Neuronal stem cell (in vitro differentiated cells): Measurements from ENCODE around the gene MARS1.

ENCODE experiments used
- DNase-seq: peaks from one replicate; pipeline ENCODE4 v3.0.0-alpha.2; 2013; ENCODE audit warnings: low spot score
- H2AFZ ChIP-seq: one replicate; pipeline ENCODE4 v1.6.1; 2013; ENCODE audit warnings: mild to moderate bottlenecking, low read length, inconsistent platforms
- H2AK5ac ChIP-seq: 2 replicates; pipeline ENCODE4 v1.6.1; 2013; ENCODE audit warnings: low read depth, mild to moderate bottlenecking, inconsistent platforms, low read length, moderate library complexity, mixed read lengths
- H2BK120ac ChIP-seq: 2 replicates; pipeline ENCODE4 v1.6.1; 2013; ENCODE audit warnings: low read depth, mild to moderate bottlenecking, inconsistent platforms, low read length, moderate library complexity, mixed read lengths
- H2BK12ac ChIP-seq: one replicate; pipeline ENCODE4 v1.6.1; 2013; ENCODE audit warnings: low read length, inconsistent platforms
- H2BK15ac ChIP-seq: 2 replicates; pipeline ENCODE4 v1.6.1; 2013; ENCODE audit warnings: mild to moderate bottlenecking, low read length, inconsistent platforms, mixed read lengths
- H2BK5ac ChIP-seq: one replicate; pipeline ENCODE4 v1.6.1; 2013; ENCODE audit warnings: inconsistent platforms, mild to moderate bottlenecking, low read length, moderate library complexity
- H3K14ac ChIP-seq: one replicate; pipeline ENCODE4 v1.6.1; 2013; ENCODE audit warnings: low read length, inconsistent platforms
- H3K18ac ChIP-seq: 2 replicates; pipeline ENCODE4 v1.6.1; 2013; ENCODE audit warnings: low read length, inconsistent platforms
- H3K23ac ChIP-seq: 2 replicates; pipeline ENCODE4 v1.6.1; 2013; ENCODE audit warnings: low read depth, mild to moderate bottlenecking, mixed read lengths, low read length, inconsistent platforms; ENCODE audit not compliant: poor library complexity
- H3K27ac ChIP-seq: replicated peaks from 3 replicates; pipeline ENCODE4 v1.5.1; 2013; ENCODE audit warnings: low read length, inconsistent platforms
- H3K27me3 ChIP-seq, 3 experiments: 2 replicates each; pipeline ENCODE4 v1.6.1; 2013; ENCODE audit warnings: low read length in 3 of 3, mild to moderate bottlenecking in 2 of 3, inconsistent platforms in 1 of 3, low read depth in 1 of 3, mixed read lengths in 1 of 3, moderate library complexity in 1 of 3; ENCODE audit not compliant: control insufficient read depth in 3 of 3, insufficient read depth in 3 of 3
- H3K36me3 ChIP-seq, 2 donors: replicated peaks in 1 of 2; 2 replicates each; pipeline ENCODE4 v1.6.1; 2013; ENCODE audit warnings: low read length in 2 of 2; ENCODE audit not compliant: control insufficient read depth in 2 of 2, insufficient read depth in 2 of 2
- H3K4ac ChIP-seq: 2 replicates; pipeline ENCODE4 v1.6.1; 2013; ENCODE audit warnings: inconsistent platforms, mild to moderate bottlenecking, low read length, moderate library complexity
- H3K4me1 ChIP-seq, 2 donors: 1 replicate in 1 of 2; 2 replicates in 1 of 2; pipeline ENCODE4 v1.6.1; 2013; ENCODE audit warnings: low read length in 2 of 2, low read depth in 1 of 2; ENCODE audit not compliant: control insufficient read depth in 2 of 2, insufficient read depth in 1 of 2
- H3K4me2 ChIP-seq: one replicate; pipeline ENCODE4 v1.6.1; 2013; ENCODE audit warnings: mild to moderate bottlenecking, low read length, inconsistent platforms; ENCODE audit not compliant: insufficient read depth, poor library complexity, severe bottlenecking
- H3K4me3 ChIP-seq, 2 donors: 2 replicates each; pipeline ENCODE4 v1.5.1; 2013; ENCODE audit warnings: low read length in 2 of 2, mild to moderate bottlenecking in 2 of 2, inconsistent platforms in 1 of 2, moderate library complexity in 1 of 2
- H3K79me1 ChIP-seq: one replicate; pipeline ENCODE4 v1.6.1; 2013; ENCODE audit warnings: low read depth, mild to moderate bottlenecking, inconsistent platforms, low read length, moderate library complexity
- H3K9ac ChIP-seq: one replicate; pipeline ENCODE4 v1.6.1; 2013; ENCODE audit warnings: mild to moderate bottlenecking, low read depth, low read length, inconsistent platforms; ENCODE audit not compliant: poor library complexity
- H3K9me3 ChIP-seq, 2 donors: replicated peaks in 1 of 2; 2 replicates each; pipeline versions ENCODE3 to v1.6.1; 2013; ENCODE audit warnings: low read length in 2 of 2, mild to moderate bottlenecking in 2 of 2, inconsistent platforms in 1 of 2, low read depth in 1 of 2, mixed read lengths in 1 of 2, moderate library complexity in 1 of 2; ENCODE audit not compliant: control insufficient read depth in 2 of 2, insufficient read depth in 1 of 2
- H4K8ac ChIP-seq: one replicate; pipeline ENCODE4 v1.6.1; 2013; ENCODE audit warnings: low read depth, mild to moderate bottlenecking, inconsistent platforms, low read length, moderate library complexity
- H4K91ac ChIP-seq: one replicate; pipeline ENCODE4 v1.6.1; 2013; ENCODE audit warnings: low read length, low read depth, mild to moderate bottlenecking, inconsistent platforms; ENCODE audit not compliant: poor library complexity
- WGBS, 2 donors: extraction: QIAGEN DNeasy Blood & Tissue Kit; methylation state at CpG; one replicate each; pipeline ENCODE4 v1.1.7; 2013; ENCODE audit warnings: missing lambda C conversion rate in 2 of 2, mixed read lengths in 1 of 2; ENCODE audit not compliant: insufficient read length in 2 of 2, insufficient replicate concordance in 1 of 2; ENCODE audit errors: extremely low coverage in 2 of 2; 5-methylcytosine and 5-hydroxymethylcytosine counted together

The MARS1 gene

DNA sequence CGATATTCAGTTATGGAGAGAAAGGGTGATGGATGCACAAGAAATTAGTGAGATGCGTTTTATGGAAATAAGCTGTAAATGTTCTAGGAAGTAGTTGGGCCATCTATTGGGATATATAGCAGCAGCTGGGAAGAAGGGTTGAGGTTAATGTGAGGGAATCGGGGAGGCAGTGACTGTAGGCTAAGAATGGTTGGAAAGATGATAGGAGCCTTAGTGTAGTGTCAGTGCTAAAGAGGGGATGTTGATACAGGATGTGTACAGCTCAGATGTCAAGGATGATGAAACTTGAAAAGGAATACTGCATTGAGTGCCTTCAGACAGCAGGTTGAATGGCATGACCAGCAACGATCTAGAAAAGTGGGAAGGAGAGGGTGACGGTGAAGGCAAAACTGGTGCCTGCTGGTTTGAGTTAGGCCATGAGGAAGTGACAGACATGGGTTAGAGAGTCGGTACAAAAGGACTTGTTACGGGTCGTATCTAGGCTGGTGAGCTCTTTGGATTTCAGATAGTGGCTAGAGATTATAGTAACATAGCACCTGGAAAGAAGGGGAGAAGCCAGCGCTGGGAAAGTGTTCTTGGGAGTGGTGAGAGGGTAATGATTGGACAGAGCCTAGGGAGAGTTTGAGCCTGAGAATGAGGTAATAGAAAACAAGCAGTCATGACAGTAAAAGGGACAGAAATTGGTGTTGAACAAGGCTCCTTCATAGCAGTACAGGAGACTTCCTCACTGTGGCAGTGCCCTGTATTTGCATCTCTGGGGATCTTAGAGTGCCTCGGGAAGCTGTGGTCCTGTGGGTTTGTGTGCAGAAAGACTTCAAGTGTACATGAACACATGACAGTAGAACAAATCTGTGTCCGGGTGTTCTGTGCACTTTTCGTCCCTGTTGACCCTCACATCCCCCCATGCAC is 9.6 kb downstream of the MARS1 start:
- no peak overlapping the region for H3K4ac ChIP-seq
- H3K36me3 ChIP-seq: peaks cover 46 to 72% of the 10 kb centered on the region in 2 donors
- 100% methylated on average over 3 of the region's 12 CpGs; no CpG with 5 or more reads in 1 of the 2 donors for WGBS, 2 donors
- no peak overlapping the region for H4K8ac ChIP-seq
- no peak overlapping the region for H2AFZ ChIP-seq
- no peak overlapping the region for H3K4me2 ChIP-seq
- no peak overlapping the region for H2BK120ac ChIP-seq
- H3K27ac ChIP-seq: no peak overlapping the region
- H3K18ac ChIP-seq: no peak overlapping the region
- peaks cover 4% of the 10 kb centered on the region for H3K79me1 ChIP-seq
- H2BK15ac ChIP-seq: no peak overlapping the region
- H3K4me1 ChIP-seq: no peaks in the 10 kb centered on the region
- H3K27me3 ChIP-seq: no peaks in the 10 kb centered on the region
- no peak overlapping the region for H3K14ac ChIP-seq
- no peak overlapping the region for H2BK12ac ChIP-seq
- H3K4me3 ChIP-seq: no peak overlapping the region
- DNase-seq: no peak
- H2AK5ac ChIP-seq: no peak overlapping the region
- peaks cover 0 to 9% of the 10 kb centered on the region in 2 donors for H3K9me3 ChIP-seq
- no peak overlapping the region for H3K23ac ChIP-seq
- no peak overlapping the region for H4K91ac ChIP-seq
- no peak overlapping the region for H3K9ac ChIP-seq
- no peak overlapping the region for H2BK5ac ChIP-seq

DNA sequence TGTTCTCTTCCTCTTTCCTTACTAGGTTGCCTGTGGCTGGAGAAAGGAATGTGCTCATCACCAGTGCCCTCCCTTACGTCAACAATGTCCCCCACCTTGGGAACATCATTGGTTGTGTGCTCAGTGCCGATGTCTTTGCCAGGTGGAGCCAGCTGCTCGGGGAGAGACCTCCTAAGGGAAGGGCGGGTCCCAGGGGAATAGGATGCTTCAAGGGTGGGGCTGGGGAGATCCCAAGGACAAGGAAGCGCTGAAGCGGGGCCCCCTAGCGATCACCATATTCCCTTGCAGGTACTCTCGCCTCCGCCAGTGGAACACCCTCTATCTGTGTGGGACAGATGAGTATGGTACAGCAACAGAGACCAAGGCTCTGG is 10.2 kb downstream of the MARS1 start:
- Histone ChIP-seq H4K8ac (no peak overlapping the region), H2BK5ac (no peak overlapping the region), H3K36me3 (peaks cover 41 to 71% of the 10 kb centered on the region in 2 donors), H3K9me3 (peaks cover 0 to 3% of the 10 kb centered on the region in 2 donors), H2BK15ac (no peak overlapping the region), H2BK120ac (no peak overlapping the region), H3K27ac (no peak overlapping the region), H2AFZ (no peak overlapping the region), H2AK5ac (no peak overlapping the region), H3K79me1 (peaks cover 4% of the 10 kb centered on the region), H3K14ac (no peak overlapping the region), H3K23ac (no peak overlapping the region), H2BK12ac (no peak overlapping the region), H3K9ac (no peak overlapping the region), H3K4me2 (no peak overlapping the region), H4K91ac (no peak overlapping the region), H3K27me3 (no peaks in the 10 kb centered on the region), H3K4me1 (no peaks in the 10 kb centered on the region), H3K4ac (no peak overlapping the region), H3K4me3 (no peak overlapping the region), H3K18ac (no peak overlapping the region)
- DNase-seq: no peak
- no CpG with 5 or more reads among the region's 9 CpGs for WGBS, 2 donors

DNA sequence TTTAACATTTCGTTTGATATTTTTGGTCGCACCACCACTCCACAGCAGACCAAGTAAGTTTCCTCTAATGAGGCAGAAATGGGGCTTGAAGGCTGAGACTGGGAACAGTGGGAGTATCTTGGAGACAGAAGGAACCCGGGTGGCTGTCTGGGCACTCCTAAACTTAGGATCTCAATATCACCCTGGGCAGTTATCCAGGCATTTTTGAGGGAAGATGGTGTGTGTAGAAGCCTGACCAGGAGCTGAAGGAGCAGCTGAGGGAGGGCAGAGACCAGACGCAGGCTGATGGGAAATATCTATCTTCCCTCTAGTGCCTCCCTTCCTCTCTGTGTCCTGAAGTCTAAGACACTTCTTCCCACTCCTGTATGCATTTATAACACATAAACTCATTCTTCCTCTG is 10.7 kb downstream of the MARS1 start:
- Histone ChIP-seq H3K23ac (no peak overlapping the region), H3K9ac (no peak overlapping the region), H2AK5ac (no peak overlapping the region), H3K79me1 (peaks cover 4% of the 10 kb centered on the region), H4K91ac (no peak overlapping the region), H2AFZ (no peak overlapping the region), H3K14ac (no peak overlapping the region), H3K9me3 (peaks cover 0 to 3% of the 10 kb centered on the region in 2 donors), H2BK12ac (no peak overlapping the region), H3K4me3 (no peak overlapping the region), H3K27ac (no peak overlapping the region), H3K27me3 (no peaks in the 10 kb centered on the region), H2BK15ac (no peak overlapping the region), H3K18ac (no peak overlapping the region), H2BK120ac (no peak overlapping the region), H3K4me2 (no peak overlapping the region), H4K8ac (no peak overlapping the region), H3K4me1 (no peaks in the 10 kb centered on the region), H3K4ac (no peak overlapping the region), H3K36me3 (peaks cover 41 to 75% of the 10 kb centered on the region in 2 donors), H2BK5ac (no peak overlapping the region)
- no peak for DNase-seq
- no CpG with 5 or more reads among the region's 4 CpGs for WGBS, 2 donors

DNA sequence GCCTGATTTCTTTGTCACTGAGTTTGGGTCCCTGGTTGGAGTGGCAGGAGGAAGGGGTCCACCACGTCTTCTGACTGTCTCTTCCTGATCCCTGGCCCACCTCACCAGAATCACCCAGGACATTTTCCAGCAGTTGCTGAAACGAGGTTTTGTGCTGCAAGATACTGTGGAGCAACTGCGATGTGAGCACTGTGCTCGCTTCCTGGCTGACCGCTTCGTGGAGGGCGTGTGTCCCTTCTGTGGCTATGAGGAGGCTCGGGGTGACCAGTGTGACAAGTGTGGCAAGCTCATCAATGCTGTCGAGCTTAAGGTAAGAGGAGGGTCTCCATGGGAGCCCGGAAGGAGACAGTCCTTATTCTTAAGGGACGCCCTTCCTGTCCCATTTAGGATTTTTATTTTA is 12.3 kb downstream of the MARS1 start:
- Histone ChIP-seq H3K36me3 (peaks cover 50 to 87% of the 10 kb centered on the region in 2 donors), H3K4ac (no peak overlapping the region), H2BK15ac (no peak overlapping the region)

More for the DNA sequence above, 12.3 kb downstream of the MARS1 start:
- no peak overlapping the region for H2BK5ac ChIP-seq
- H2AK5ac ChIP-seq: no peak overlapping the region
- H2AFZ ChIP-seq: no peak overlapping the region
- H4K8ac ChIP-seq: no peak overlapping the region
- no peak overlapping the region for H3K14ac ChIP-seq
- no peak overlapping the region for H2BK120ac ChIP-seq
- WGBS, 2 donors: no CpG with 5 or more reads among the region's 11 CpGs
- H3K4me1 ChIP-seq: no peaks in the 10 kb centered on the region
- no peak for DNase-seq
- H3K9me3 ChIP-seq: peaks cover 2 to 3% of the 10 kb centered on the region in 2 donors
- H3K4me2 ChIP-seq: no peak overlapping the region
- no peaks in the 10 kb centered on the region for H3K27me3 ChIP-seq
- H2BK12ac ChIP-seq: no peak overlapping the region
- H4K91ac ChIP-seq: no peak overlapping the region
- no peak overlapping the region for H3K27ac ChIP-seq
- peaks cover 4% of the 10 kb centered on the region for H3K79me1 ChIP-seq
- H3K4me3 ChIP-seq: no peak overlapping the region
- H3K23ac ChIP-seq: no peak overlapping the region
- H3K18ac ChIP-seq: no peak overlapping the region
- no peak overlapping the region for H3K9ac ChIP-seq
